Activated CD8-positive, alpha-beta memory T cell treated with anti-CD3 and anti-CD28 coated beads, Interleukin-2, amount 10 ng/mL, durations not matched to agents 7 days and 5 days (primary cell): ENCODE results near the gene NRIP1. TPM values are rescaled to one million over a fixed set of nuclear protein-coding genes. Genes with fewer than 3 reads are reported as not detected.
"Not testable (repeated sequence)": the region's sequence is repeated elsewhere in the genome, so short reads cannot be mapped to it uniquely, and the experiment has no call there.

Experiments
- ATAC-seq: fragments of 150-1000 bp; cut with Tn5 transposase; one replicate; pipeline ENCODE4 v1.10.0; 2021; ENCODE audit warnings: moderate library complexity
- CTCF ChIA-PET: fragments of 350-600 bp; sonication (Branson Sonifier 250); formaldehyde crosslinking; loops from one replicate; lab custom pipeline; 2021; ENCODE audit warnings: antibody characterized with exemption; lab: Charles Lee
- DNase-seq: peaks from one replicate; pipeline ENCODE4 v3.0.0-alpha.2; 2020
- H3K27ac Mint-ChIP-seq: one replicate; pipeline ENCODE4 v1.8.0; 2021; ENCODE audit warnings: mild to moderate bottlenecking, mixed read lengths
- H3K27me3 Mint-ChIP-seq: one replicate; pipeline ENCODE4 v1.8.0; 2021; ENCODE audit warnings: mixed read lengths
- H3K36me3 Mint-ChIP-seq: one replicate; pipeline ENCODE4 v1.8.0; 2021; ENCODE audit warnings: mild to moderate bottlenecking, mixed read lengths
- H3K4me1 Mint-ChIP-seq: one replicate; pipeline ENCODE4 v1.8.0; 2021; ENCODE audit warnings: mixed read lengths
- H3K4me3 Mint-ChIP-seq: one replicate; pipeline ENCODE4 v1.8.0; 2021; ENCODE audit warnings: mild to moderate bottlenecking, moderate library complexity, mixed read lengths
- H3K9me3 Mint-ChIP-seq: one replicate; pipeline ENCODE4 v1.8.0; 2022; ENCODE audit warnings: low read depth, mixed read lengths
- total RNA-seq, 2 experiments: library from RNA; stranded (reverse); gene quantifications; one replicate each; pipeline ENCODE4 v1.2.3, GENCODE V29; 2021

The NRIP1 gene
- total RNA-seq, 2 experiments from 2014 or later = 13.2 to 18.8 TPM

DNA sequence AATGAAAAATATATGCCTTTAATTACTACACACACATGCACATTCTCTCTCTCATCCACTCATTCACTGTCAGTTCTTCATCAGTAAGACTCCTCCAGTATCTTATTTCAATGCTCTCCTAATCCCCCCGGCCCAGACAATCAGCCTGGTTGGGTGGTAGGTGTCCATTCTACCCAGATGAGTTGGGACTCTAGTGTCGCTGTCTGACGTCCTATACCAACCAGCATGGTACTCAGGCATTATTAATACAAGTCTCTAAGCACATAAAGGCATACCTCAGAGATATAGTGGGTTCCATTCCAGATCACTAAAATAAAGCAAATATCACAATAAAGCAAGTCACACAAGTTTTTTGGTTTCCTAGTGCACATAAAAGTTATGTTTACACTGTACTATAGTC lies 19.8 kb downstream of the NRIP1 start:
- DNase-seq (no peak), ATAC-seq (no peak)
- Mint-ChIP-seq H3K36me3 (peaks cover 21% of the 10 kb centered on the region), H3K4me1 (peaks cover 6% of the 10 kb centered on the region), H3K9me3 (peaks cover 8% of the 10 kb centered on the region), H3K27me3 (no peaks in the 10 kb centered on the region), H3K27ac (no peak overlapping the region), H3K4me3 (no peak overlapping the region)
- CTCF ChIA-PET = no interaction called here

DNA sequence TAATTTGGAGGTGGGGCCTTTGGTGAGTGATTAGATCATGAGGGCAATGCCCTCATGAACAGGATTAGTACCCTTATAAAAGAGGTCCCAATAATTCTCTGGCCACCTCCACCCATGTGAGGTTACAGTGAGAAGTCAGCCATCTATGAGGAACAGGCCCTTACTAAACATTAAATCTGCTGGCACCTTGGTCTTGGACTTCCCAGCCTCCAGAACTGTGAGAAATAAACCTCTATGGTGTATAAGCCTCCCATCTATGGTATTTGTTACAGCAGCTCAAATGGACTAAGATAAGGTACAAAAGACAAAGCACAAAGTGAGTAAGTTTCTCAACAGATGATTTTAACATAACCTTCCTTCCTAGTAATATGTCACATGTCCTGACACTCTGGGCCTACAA lies 22.3 kb downstream of the NRIP1 start:
- CTCF ChIA-PET = no interaction called here
- no peak for ATAC-seq
- H3K27ac Mint-ChIP-seq = no peak overlapping the region
- H3K4me3 Mint-ChIP-seq = no peak overlapping the region
- no peak for DNase-seq
- H3K27me3 Mint-ChIP-seq = no peaks in the 10 kb centered on the region
- H3K9me3 Mint-ChIP-seq = peaks cover 8% of the 10 kb centered on the region
- H3K36me3 Mint-ChIP-seq = peaks cover 25% of the 10 kb centered on the region
- H3K4me1 Mint-ChIP-seq = no peaks in the 10 kb centered on the region

DNA sequence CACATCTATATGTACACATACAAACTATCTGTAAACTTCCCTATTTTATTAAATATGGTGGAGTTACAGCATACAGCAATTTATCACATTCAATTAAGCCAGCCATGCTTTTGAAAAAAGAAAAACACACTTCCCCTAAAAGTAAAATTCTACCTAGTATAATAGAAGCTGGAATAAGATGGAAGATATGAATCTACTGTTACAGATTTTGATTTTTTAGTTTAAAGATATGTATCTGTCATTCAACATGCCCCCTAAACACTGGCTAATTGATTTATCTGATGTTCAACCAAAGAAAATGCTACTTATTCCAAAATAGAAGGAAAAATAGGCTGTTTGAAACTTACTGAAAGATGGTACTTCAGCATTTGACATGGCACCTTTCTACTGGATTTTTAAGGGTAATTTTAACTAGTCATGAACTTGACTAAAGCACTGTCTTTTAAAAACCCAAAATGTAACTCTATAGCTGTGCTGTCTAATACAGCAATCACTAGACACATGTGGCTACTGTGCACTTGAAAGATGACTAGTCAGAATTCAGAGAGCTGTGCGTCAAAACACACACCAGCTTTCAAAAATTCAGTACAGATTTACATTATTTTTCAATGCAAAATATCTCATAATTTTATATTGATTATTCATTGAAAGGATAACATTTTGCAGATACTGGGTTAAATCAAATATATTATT lies 25.0 kb downstream of the NRIP1 start:
- Mint-ChIP-seq H3K27ac (no peak overlapping the region), H3K9me3 (no peaks in the 10 kb centered on the region), H3K4me3 (no peak overlapping the region), H3K36me3 (peaks cover 17% of the 10 kb centered on the region), H3K4me1 (peaks cover 2% of the 10 kb centered on the region), H3K27me3 (no peaks in the 10 kb centered on the region)
- CTCF ChIA-PET = no interaction called here
- ATAC-seq (no peak), DNase-seq (no peak)

DNA sequence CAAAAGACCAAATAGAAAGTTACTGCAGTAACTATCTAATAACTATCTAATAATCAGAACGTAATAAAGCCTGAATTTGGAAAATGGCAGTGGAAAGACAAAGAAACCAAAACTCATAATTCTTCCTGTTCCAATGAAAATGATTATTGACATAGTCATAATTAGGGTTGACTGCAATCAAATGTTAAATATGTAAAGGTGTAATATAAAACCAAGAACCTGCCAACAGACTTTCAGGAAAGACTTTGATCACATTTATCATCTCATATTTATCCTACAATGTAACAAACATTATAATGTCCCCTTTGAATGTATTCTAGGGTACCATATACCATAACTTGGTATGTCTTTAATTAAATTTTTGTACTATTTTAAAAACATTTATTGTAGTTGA lies 26.9 kb downstream of the NRIP1 start:
- H3K9me3 Mint-ChIP-seq = no peaks in the 10 kb centered on the region
- no peaks in the 10 kb centered on the region for H3K27me3 Mint-ChIP-seq
- no peak overlapping the region for H3K27ac Mint-ChIP-seq

DNA sequence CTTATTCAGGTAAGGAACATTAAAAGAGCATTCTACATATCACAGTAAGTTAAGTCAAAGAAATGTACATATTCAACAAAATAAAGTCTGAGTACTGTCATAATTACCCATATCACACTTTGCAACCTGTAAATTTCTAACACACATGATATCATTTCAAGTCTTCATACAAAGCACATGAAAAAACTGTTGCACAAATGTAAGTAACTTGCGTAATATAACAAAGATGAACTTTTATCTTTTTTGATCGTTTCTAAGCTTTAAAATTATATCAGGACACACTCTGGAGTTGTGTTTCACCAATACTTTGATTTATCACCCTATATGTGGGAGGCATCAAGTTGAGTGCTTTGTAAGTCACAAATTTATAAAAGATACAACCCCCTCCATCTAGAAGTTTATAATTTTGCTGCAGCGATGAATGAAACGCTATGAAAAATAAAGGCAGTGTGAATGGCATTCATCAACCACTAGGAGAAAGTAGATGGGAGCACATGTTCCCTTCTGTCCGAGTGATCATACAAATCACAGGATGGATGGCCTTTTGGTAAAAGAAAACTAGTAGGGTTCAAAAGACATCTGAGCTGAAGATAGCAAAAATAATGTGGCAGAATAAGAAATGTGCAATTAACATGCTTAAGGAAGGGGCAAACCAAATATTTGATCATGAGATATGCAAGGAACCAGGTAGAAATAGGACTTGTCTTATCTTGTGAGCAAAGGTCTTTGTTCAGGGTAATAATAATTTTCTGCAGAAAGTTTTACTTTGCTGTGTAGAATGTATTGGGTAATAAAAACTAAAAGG lies 27.5 kb downstream of the NRIP1 start:
- CTCF ChIA-PET = no interaction called here

More for the DNA sequence above, 26.9 kb downstream of the NRIP1 start:
- ATAC-seq (no peak), DNase-seq (no peak)
- Mint-ChIP-seq H3K36me3 (peaks cover 17% of the 10 kb centered on the region), H3K4me1 (peaks cover 5% of the 10 kb centered on the region), H3K4me3 (no peak overlapping the region)
- CTCF ChIA-PET = no interaction called here

DNA sequence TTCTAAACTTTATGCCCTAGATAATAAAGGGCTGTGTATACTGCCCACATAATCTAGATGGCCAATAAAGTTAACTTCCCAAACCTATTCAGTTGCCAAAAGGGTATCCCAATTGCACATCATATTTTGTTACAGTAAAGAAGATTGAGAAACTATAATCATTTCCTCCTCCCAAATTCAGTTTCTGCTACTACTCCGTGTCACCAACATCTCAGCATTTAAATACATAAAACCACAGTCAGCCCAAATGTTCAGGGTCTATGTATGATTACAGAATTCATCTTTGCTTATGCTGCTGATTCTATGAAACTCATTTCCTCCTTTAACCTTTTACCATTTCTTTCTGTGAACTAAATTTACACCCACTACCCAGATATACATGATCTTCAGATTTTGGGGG lies 28.6 kb downstream of the NRIP1 start:
- Mint-ChIP-seq H3K4me3 (no peak overlapping the region), H3K27me3 (no peaks in the 10 kb centered on the region), H3K9me3 (no peaks in the 10 kb centered on the region), H3K36me3 (peaks cover 10% of the 10 kb centered on the region), H3K27ac (no peak overlapping the region), H3K4me1 (peaks cover 10% of the 10 kb centered on the region)
- ATAC-seq (no peak), DNase-seq (no peak)
- CTCF ChIA-PET = no interaction called here

More for the DNA sequence above, 27.5 kb downstream of the NRIP1 start:
- H3K36me3 Mint-ChIP-seq = peaks cover 12% of the 10 kb centered on the region
- ATAC-seq (no peak), DNase-seq (no peak)
- H3K27ac Mint-ChIP-seq = no peak overlapping the region
- no peaks in the 10 kb centered on the region for H3K9me3 Mint-ChIP-seq
- H3K27me3 Mint-ChIP-seq = no peaks in the 10 kb centered on the region
- no peak overlapping the region for H3K4me3 Mint-ChIP-seq
- peaks cover 6% of the 10 kb centered on the region for H3K4me1 Mint-ChIP-seq

DNA sequence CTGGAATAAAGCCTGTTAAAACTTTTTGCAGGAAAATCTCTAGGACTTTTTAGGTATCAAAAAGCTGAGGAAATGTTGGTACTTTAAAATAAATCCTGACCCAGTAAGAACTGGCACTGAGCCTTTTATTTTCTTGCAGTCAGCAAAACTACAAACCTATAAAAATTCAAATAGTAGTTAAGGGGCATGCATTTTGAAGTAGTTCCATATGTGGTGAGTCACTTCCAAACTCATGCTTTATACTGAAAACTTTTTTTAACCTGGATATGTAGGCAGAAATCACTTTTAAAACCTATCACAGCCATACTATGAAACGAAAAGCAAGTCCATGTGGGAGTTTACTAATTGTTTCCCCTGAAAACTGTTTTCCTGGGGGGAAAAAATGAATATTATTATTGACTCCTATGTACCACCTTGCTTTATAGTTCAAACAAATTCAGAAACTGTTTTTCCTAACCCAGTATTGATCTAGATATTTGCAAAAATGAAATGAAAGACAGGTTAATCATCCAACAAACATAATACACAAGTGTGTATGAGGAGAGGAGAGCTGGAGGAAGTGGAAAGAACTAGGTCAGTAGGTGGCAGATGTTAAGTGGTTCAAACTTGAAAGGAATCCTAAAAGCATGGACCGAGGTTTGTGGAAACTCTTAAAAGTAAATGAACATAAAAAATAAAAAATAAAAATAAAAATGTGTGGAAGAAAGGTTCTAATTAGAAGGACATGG lies 30.5 kb downstream of the NRIP1 start:
- Mint-ChIP-seq H3K27me3 (no peaks in the 10 kb centered on the region), H3K9me3 (no peaks in the 10 kb centered on the region), H3K27ac (no peak overlapping the region), H3K4me3 (no peak overlapping the region), H3K4me1 (peaks cover 10% of the 10 kb centered on the region), H3K36me3 (peaks cover 2% of the 10 kb centered on the region)
- CTCF ChIA-PET = no interaction called here
- ATAC-seq (no peak), DNase-seq (no peak)

DNA sequence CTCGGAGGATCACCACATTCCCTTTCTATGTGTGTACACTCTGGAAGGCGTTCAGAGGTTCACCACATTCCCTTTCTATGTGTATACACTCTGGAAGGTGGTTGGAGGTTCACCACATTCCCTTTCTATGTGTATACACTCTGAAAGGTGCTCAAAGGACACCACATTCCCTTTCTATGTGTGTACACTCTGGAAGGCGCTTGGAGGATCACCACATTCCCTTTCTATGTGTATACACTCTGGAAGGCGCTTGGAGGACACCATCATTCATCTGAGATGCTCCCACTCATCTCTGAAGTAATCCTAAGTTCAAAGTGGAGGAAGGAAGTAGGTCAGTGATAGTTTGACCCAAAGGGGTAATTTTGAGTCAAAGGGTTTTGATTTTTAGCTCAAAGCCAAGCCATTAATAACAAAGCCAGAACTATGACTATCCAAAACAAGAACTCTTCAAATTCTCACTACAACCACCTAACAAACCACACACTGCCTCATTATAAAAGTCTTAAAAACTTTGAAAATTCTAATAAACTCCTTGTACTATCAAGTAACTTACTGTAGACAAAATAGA lies 32.9 kb downstream of the NRIP1 start:
- CTCF ChIA-PET = interaction anchor here (0.7 kb wide), 1 partner anchor 1287 kb away, joined by 3 read pairs; no protein-coding TSS in a partner anchor
- Mint-ChIP-seq H3K9me3 (no peaks in the 10 kb centered on the region), H3K27ac (no peak overlapping the region), H3K27me3 (no peaks in the 10 kb centered on the region), H3K4me3 (no peak overlapping the region), H3K4me1 (peaks cover 10% of the 10 kb centered on the region), H3K36me3 (no peaks in the 10 kb centered on the region)
- ATAC-seq (no peak), DNase-seq (no peak)

DNA sequence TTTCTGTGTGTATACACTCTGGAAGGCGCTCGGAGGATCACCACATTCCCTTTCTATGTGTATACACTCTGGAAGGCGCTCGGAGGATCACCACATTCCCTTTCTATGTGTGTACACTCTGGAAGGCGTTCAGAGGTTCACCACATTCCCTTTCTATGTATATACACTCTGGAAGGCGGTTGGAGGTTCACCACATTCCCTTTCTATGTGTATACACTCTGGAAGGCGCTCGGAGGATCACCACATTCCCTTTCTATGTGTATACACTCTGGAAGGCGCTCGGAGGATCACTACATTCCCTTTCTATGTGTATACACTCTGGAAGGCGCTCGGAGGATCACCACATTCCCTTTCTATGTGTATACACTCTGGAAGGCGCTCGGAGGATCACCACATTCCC lies 33.4 kb downstream of the NRIP1 start:
- H3K27ac Mint-ChIP-seq, H3K9me3 Mint-ChIP-seq, H3K4me1 Mint-ChIP-seq, DNase-seq, H3K4me3 Mint-ChIP-seq, H3K36me3 Mint-ChIP-seq, ATAC-seq, H3K27me3 Mint-ChIP-seq: not testable (repeated sequence)
- CTCF ChIA-PET = interaction anchor here (0.7 kb wide), 1 partner anchor 1287 kb away, joined by 3 read pairs; no protein-coding TSS in a partner anchor

DNA sequence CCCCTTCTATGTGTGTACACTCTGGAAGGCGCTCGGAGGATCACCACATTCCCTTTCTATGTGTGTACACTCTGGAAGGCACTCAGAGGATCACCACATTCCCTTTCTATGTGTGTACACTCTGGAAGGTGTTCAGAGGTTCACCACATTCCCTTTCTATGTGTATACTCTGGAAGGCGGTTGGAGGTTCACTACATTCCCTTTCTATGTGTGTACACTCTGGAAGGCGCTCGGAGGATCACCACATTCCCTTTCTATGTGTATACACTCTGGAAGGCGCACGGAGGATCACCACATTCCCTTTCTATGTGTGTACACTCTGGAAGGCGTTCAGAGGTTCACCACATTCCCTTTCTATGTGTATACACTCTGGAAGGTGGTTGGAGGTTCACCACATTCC lies 33.9 kb downstream of the NRIP1 start:
- not testable (repeated sequence) for DNase-seq, H3K4me1 Mint-ChIP-seq

DNA sequence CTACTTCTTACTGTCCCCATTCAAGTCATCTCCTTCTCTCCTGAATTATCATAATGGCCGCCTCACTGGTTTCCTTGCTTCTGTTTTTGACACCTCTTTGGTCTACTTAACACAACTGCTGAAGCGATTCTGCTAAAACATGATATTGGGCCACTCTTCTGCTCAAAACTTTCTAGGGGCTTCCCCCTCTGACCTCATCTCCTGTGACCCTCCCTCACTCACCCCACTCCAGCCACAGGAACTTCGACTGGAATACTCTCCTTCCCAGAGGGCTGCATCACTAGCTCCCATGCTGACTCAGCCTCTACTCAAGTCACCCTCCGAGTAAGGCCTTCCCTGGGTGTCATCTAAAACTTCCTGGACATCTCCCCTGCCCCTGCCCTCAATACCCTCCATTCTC lies 35.7 kb downstream of the NRIP1 start:
- DNase-seq (no peak), ATAC-seq (no peak)
- no peaks in the 10 kb centered on the region for H3K27me3 Mint-ChIP-seq
- CTCF ChIA-PET = interaction anchor here (1.0 kb wide), 1 partner anchor 17 kb away, joined by 3 read pairs; no protein-coding TSS in a partner anchor
- H3K4me3 Mint-ChIP-seq = no peak overlapping the region
- H3K4me1 Mint-ChIP-seq = peaks cover 5% of the 10 kb centered on the region
- no peak overlapping the region for H3K27ac Mint-ChIP-seq
- no peaks in the 10 kb centered on the region for H3K9me3 Mint-ChIP-seq
- no peaks in the 10 kb centered on the region for H3K36me3 Mint-ChIP-seq

More for the DNA sequence above, 33.9 kb downstream of the NRIP1 start:
- H3K36me3 Mint-ChIP-seq, H3K27me3 Mint-ChIP-seq, H3K27ac Mint-ChIP-seq, H3K9me3 Mint-ChIP-seq, ATAC-seq, H3K4me3 Mint-ChIP-seq, CTCF ChIA-PET: not testable (repeated sequence)

DNA sequence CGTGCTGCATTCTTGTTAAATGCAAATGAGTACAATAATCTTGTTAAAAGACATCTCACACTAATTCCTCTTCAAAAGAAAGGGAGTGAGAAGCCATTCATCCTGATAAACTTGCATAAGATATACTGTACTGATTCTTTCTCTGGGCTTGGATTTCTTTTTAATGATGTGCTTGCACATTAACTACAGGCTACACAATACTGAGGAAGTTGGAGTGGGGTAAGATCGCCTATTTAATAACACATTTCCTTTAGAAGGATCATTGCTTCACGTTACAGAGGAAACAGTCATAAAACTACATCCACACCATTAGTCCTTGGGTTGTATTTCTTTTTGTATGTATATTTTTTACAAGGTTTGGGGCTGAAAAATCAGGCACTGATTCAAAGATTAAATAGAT lies 36.6 kb downstream of the NRIP1 start:
- Mint-ChIP-seq H3K9me3 (no peaks in the 10 kb centered on the region), H3K4me3 (no peak overlapping the region), H3K27me3 (no peaks in the 10 kb centered on the region), H3K36me3 (no peaks in the 10 kb centered on the region), H3K27ac (no peak overlapping the region), H3K4me1 (peaks cover 5% of the 10 kb centered on the region)
- CTCF ChIA-PET = no interaction called here
- ATAC-seq (no peak), DNase-seq (no peak)

DNA sequence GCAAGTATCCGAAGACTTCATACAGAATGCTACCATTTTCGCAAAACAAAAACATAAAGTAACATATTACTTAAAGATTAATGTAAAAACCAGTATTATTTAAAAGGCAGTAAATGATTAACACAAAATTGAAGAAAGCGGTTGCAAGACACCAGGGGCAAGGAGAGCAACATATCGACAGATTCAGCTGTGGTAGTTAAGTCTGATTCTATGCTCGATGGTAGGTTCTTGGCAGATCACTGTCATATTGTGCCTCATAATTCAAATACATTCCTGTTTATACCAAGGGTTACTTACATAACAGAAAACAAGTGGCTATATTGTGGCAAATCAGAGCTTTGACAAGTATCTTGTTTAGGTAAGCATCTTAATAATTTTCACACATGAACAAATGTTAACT lies 37.7 kb downstream of the NRIP1 start:
- Mint-ChIP-seq H3K9me3 (no peaks in the 10 kb centered on the region), H3K27me3 (no peaks in the 10 kb centered on the region), H3K36me3 (no peaks in the 10 kb centered on the region), H3K4me3 (no peak overlapping the region), H3K27ac (no peak overlapping the region), H3K4me1 (peaks cover 3% of the 10 kb centered on the region)
- ATAC-seq (no peak), DNase-seq (no peak)
- CTCF ChIA-PET = no interaction called here
